Astrocyte (in vitro differentiated cells and primary cell): ENCODE measurements around the gene XPNPEP3. TPM values are rescaled to one million over a fixed set of nuclear protein-coding genes. Genes with fewer than 3 reads are reported as not detected.

Experiments
- DNase-seq: peaks from one replicate; pipeline ENCODE4 v3.0.0-alpha.2; 2010; ENCODE audit warnings: low read depth
- FAIRE-seq: peaks from 2 replicates; lab custom pipeline; 2011; peaks lifted over from hg19 to GRCh38; lab: Jason Lieb, UNC
- H2AFZ ChIP-seq: 2 replicates; pipeline ENCODE4 v1.6.0; 2012; ENCODE audit warnings: low read depth, low read length, inconsistent platforms
- H3K27ac ChIP-seq: 2 replicates; pipeline ENCODE4 v1.5.1; 2011; ENCODE audit warnings: low read depth, low read length, inconsistent platforms
- H3K27me3 ChIP-seq: 2 replicates; pipeline ENCODE4 v1.6.0; 2011; ENCODE audit warnings: low read length, inconsistent platforms; ENCODE audit not compliant: insufficient read depth
- H3K36me3 ChIP-seq: 2 replicates; pipeline ENCODE4 v1.5.1; 2011; ENCODE audit warnings: low read length, inconsistent platforms; ENCODE audit not compliant: insufficient read depth
- H3K4me1 ChIP-seq: 2 replicates; pipeline ENCODE4 v1.5.1; 2011; ENCODE audit warnings: low read length, inconsistent platforms; ENCODE audit not compliant: insufficient read depth
- H3K4me2 ChIP-seq: 2 replicates; pipeline ENCODE4 v1.6.0; 2012; ENCODE audit warnings: low read length, inconsistent platforms
- H3K4me3 ChIP-seq: 2 replicates; pipeline ENCODE4 v1.5.1; 2011; ENCODE audit warnings: low read depth, mild to moderate bottlenecking, low read length, inconsistent platforms; ENCODE audit not compliant: insufficient read depth
- H3K79me2 ChIP-seq: 2 replicates; pipeline ENCODE4 v1.6.0; 2012; ENCODE audit warnings: mild to moderate bottlenecking, low read length, inconsistent platforms; ENCODE audit not compliant: insufficient read depth
- H3K9ac ChIP-seq: 2 replicates; pipeline ENCODE4 v1.6.0; 2012; ENCODE audit warnings: mild to moderate bottlenecking, low read length, inconsistent platforms
- H3K9me3 ChIP-seq: 2 replicates; pipeline ENCODE4 v1.5.1; 2012; ENCODE audit warnings: low read depth, mild to moderate bottlenecking, low read length, inconsistent platforms; ENCODE audit not compliant: insufficient read depth
- H4K20me1 ChIP-seq: 2 replicates; pipeline ENCODE4 v1.6.0; 2012; ENCODE audit warnings: low read length, inconsistent platforms; ENCODE audit not compliant: insufficient read depth
- H3K27ac Mint-ChIP-seq: one replicate; pipeline ENCODE4 v1.8.0; 2021; ENCODE audit warnings: mild to moderate bottlenecking, mixed read lengths; ENCODE audit not compliant: unreplicated experiment
- H3K27me3 Mint-ChIP-seq: one replicate; pipeline ENCODE4 v1.8.0; 2021; ENCODE audit warnings: low read depth, mixed read lengths; ENCODE audit not compliant: unreplicated experiment
- H3K36me3 Mint-ChIP-seq: one replicate; pipeline ENCODE4 v1.8.0; 2021; ENCODE audit warnings: low read depth, mixed read lengths; ENCODE audit not compliant: unreplicated experiment
- H3K4me1 Mint-ChIP-seq: one replicate; pipeline ENCODE4 v1.8.0; 2021; ENCODE audit warnings: low read depth, mixed read lengths; ENCODE audit not compliant: unreplicated experiment
- H3K4me3 Mint-ChIP-seq: one replicate; pipeline ENCODE4 v1.8.0; 2021; ENCODE audit warnings: mild to moderate bottlenecking, moderate library complexity, mixed read lengths; ENCODE audit not compliant: unreplicated experiment
- H3K9me3 Mint-ChIP-seq: one replicate; pipeline ENCODE4 v1.8.0; 2021; ENCODE audit warnings: mild to moderate bottlenecking, mixed read lengths; ENCODE audit not compliant: unreplicated experiment
- EZH2 ChIP-seq: IDR thresholded peaks from 2 replicates; pipeline ENCODE4 v1.6.1; 2012; ENCODE audit warnings: mild to moderate bottlenecking, low read length, inconsistent platforms; ENCODE audit not compliant: insufficient read depth
- total RNA-seq: library from RNA; stranded (reverse); gene quantifications from 2 replicates; pipeline ENCODE4 v1.2.1, GENCODE V29; 2021
- TF ChIP-seq, protein P1 (sequence below): IDR thresholded peaks from 2 replicates; pipeline ENCODE4 v1.5.1; 2011; ENCODE audit warnings: low read depth, mild to moderate bottlenecking, inconsistent platforms, low read length, moderate library complexity; ENCODE audit not compliant: insufficient read depth

The XPNPEP3 gene
- total RNA-seq, 1 donor from 2014 or later = 21.8 TPM

DNA sequence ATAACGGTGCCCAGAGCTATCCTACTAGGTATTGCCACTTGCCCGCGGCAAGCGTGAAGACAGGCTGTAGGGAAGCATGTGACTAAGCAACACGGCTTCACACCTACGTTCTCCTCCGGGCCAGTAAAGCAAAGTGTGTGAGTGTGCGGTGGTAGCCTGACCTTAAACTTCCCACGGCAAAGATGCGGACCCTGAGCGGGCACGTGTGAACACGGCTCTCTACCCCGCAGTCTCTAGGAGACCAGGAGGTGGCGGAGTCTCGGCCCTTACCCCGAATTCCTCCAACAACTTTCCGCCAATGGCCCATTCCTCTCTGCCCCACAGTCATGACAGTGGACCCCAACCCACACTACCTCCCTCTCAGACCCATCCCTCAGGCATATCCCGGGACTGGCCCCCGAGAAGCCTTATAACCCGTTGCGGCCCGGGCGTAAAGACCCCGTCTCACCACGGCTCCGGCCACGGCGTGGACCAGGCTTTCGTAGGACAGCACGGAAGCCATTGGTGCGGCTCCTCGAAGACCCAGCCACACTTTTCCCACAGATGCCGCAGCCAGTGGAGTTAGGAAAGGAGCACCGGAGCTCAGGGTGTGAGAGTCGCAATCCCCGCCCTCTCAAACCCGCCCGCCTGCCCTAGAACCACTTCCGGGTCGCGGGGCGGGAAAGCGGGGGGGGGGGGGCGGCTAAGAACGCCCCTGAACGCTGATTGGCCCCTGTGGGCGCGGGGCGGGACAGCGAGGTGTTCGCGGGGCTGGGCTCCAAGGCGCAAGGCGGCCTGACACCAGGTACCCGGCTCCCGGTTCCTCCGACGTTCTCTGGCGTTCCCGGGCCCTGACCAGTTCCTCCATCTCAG is 38.0 kb upstream of the XPNPEP3 start, which contains the start of gene SLC25A17:
TSS of gene SLC25A17 (minus strand) at position 600 of the 852 bp plus-strand sequence. CDS start at position 502, 98 bp downstream.
- peak within 1 kb of the TSS; percentile 70 for H3K27ac ChIP-seq
- TF ChIP-seq EZH2 = no peak
- TF ChIP-seq, protein P1, sequence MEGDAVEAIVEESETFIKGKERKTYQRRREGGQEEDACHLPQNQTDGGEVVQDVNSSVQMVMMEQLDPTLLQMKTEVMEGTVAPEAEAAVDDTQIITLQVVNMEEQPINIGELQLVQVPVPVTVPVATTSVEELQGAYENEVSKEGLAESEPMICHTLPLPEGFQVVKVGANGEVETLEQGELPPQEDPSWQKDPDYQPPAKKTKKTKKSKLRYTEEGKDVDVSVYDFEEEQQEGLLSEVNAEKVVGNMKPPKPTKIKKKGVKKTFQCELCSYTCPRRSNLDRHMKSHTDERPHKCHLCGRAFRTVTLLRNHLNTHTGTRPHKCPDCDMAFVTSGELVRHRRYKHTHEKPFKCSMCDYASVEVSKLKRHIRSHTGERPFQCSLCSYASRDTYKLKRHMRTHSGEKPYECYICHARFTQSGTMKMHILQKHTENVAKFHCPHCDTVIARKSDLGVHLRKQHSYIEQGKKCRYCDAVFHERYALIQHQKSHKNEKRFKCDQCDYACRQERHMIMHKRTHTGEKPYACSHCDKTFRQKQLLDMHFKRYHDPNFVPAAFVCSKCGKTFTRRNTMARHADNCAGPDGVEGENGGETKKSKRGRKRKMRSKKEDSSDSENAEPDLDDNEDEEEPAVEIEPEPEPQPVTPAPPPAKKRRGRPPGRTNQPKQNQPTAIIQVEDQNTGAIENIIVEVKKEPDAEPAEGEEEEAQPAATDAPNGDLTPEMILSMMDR = no peak
- H3K9me3 Mint-ChIP-seq = no peaks in the 10 kb centered on the region
- peak; percentile 59 for DNase-seq
- H3K79me2 ChIP-seq = peaks cover 45% of the 10 kb centered on the region
- peaks cover 12% of the 10 kb centered on the region for H3K4me1 Mint-ChIP-seq
- peaks cover 3% of the 10 kb centered on the region for H3K36me3 Mint-ChIP-seq
- no peaks in the 10 kb centered on the region for H3K27me3 ChIP-seq
- peak within 1 kb of the TSS; percentile 97 for H3K9ac ChIP-seq
- H3K9me3 ChIP-seq = no peaks in the 10 kb centered on the region
- H3K4me3 ChIP-seq = peak within 1 kb of the TSS; percentile 97
- H3K27ac Mint-ChIP-seq = peak within 1 kb of the TSS; percentile 93
- H3K36me3 ChIP-seq = peaks cover 11% of the 10 kb centered on the region
- H3K4me3 Mint-ChIP-seq = peak within 1 kb of the TSS; percentile 98
- peaks cover 6% of the 10 kb centered on the region for H3K4me1 ChIP-seq
- FAIRE-seq = no peak
- no peaks in the 10 kb centered on the region for H3K27me3 Mint-ChIP-seq
- peaks cover 17% of the 10 kb centered on the region for H4K20me1 ChIP-seq
- peak within 1 kb of the TSS; percentile 99 for H2AFZ ChIP-seq
- H3K4me2 ChIP-seq = peak within 1 kb of the TSS; percentile 98

DNA sequence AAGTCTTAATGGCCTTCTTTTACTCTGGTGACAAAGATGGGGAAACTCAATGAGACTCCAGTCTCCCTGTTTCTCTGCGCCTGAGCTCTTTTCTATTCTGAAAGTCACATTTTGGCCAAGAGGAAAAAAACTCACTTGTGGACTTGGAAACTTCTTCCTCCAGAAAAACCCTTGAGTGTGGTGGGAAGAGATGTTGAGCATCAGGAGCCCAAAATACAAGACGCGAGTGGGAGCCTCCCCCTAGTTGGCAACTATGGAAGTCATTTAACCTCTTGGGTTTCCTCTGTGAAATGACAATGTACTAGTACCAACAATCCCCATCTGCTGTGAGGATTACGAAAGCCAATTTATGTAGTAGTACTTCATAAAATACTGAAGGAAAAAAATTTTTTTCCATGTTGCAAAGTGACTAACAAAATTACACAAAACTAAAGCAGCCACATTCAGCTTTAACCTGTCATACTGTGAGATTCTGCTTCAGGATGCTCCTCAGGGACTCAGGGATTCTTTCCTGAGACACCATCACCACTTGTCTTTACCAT is 37.3 kb upstream of the XPNPEP3 start:
- DNase-seq = no peak
- TF ChIP-seq EZH2 = no peak
- TF ChIP-seq, protein P1 = no peak
- H3K27me3 ChIP-seq = no peaks in the 10 kb centered on the region
- Mint-ChIP-seq H3K36me3 (peaks cover 3% of the 10 kb centered on the region), H3K27ac (peak overlapping the region; percentile 72), H3K9me3 (no peaks in the 10 kb centered on the region), H3K4me1 (peaks cover 12% of the 10 kb centered on the region), H3K4me3 (peak overlapping the region; percentile 81), H3K27me3 (no peaks in the 10 kb centered on the region)
- H3K4me2 ChIP-seq = peak overlapping the region; percentile 98
- peaks cover 39% of the 10 kb centered on the region for H3K79me2 ChIP-seq
- peaks cover 6% of the 10 kb centered on the region for H3K4me1 ChIP-seq
- no peaks in the 10 kb centered on the region for H3K9me3 ChIP-seq
- H4K20me1 ChIP-seq = peaks cover 17% of the 10 kb centered on the region
- H3K4me3 ChIP-seq = peak overlapping the region; percentile 65
- H3K27ac ChIP-seq = peak overlapping the region; percentile 47
- peak overlapping the region; percentile 73 for H2AFZ ChIP-seq
- FAIRE-seq = no peak
- H3K36me3 ChIP-seq = peaks cover 16% of the 10 kb centered on the region
- peak overlapping the region; percentile 76 for H3K9ac ChIP-seq
